HUES48 (cell line): ENCODE measurements around the gene CARS2.

Experiments
- H3K27ac ChIP-seq: one replicate; pipeline ENCODE4 v1.7.0; 2013; ENCODE audit warnings: low read depth, low read length, inconsistent platforms
- H3K27me3 ChIP-seq: 2 replicates; pipeline ENCODE4 v1.6.1; 2013; ENCODE audit warnings: mild to moderate bottlenecking, low read length; ENCODE audit not compliant: control insufficient read depth, insufficient read depth
- H3K36me3 ChIP-seq: 2 replicates; pipeline ENCODE4 v1.6.1; 2013; ENCODE audit warnings: low read length; ENCODE audit not compliant: control insufficient read depth, insufficient read depth
- H3K4me1 ChIP-seq: 2 replicates; pipeline ENCODE4 v1.6.1; 2013; ENCODE audit warnings: mild to moderate bottlenecking, low read length; ENCODE audit not compliant: control insufficient read depth, insufficient read depth
- H3K4me3 ChIP-seq: 2 replicates; pipeline ENCODE4 v1.5.1; 2013; ENCODE audit warnings: mild to moderate bottlenecking, low read depth, low read length
- H3K9ac ChIP-seq: 2 replicates; pipeline ENCODE4 v1.6.1; 2013; ENCODE audit warnings: mild to moderate bottlenecking, low read depth, low read length, moderate library complexity
- H3K9me3 ChIP-seq: 2 replicates; pipeline ENCODE4 v1.6.1; 2013; ENCODE audit warnings: low read length; ENCODE audit not compliant: control insufficient read depth, insufficient read depth

CARS2 gene

DNA sequence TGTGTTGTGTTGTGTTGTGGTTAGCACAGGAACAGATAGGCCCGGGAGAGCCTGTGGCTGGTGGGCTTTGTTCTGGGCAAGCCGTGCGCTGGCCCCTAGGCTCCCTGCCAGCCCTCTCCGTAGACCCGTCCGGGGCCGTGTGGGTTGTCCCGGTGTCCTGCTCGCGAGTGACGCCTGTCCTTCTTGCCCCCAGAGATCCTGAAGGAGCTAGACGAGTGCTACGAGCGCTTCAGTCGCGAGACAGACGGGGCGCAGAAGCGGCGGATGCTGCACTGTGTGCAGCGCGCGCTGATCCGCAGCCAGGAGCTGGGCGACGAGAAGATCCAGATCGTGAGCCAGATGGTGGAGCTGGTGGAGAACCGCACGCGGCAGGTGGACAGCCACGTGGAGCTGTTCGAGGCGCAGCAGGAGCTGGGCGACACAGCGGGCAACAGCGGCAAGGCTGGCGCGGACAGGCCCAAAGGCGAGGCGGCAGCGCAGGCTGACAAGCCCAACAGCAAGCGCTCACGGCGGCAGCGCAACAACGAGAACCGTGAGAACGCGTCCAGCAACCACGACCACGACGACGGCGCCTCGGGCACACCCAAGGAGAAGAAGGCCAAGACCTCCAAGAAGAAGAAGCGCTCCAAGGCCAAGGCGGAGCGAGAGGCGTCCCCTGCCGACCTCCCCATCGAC is 13.3 kb upstream of the CARS2 start:
- Histone ChIP-seq H3K4me3 (no peak overlapping the region), H3K4me1 (peaks cover 17% of the 10 kb centered on the region), H3K9ac (no peak overlapping the region), H3K9me3 (no peaks in the 10 kb centered on the region), H3K27ac (no peak overlapping the region), H3K36me3 (peaks cover 29% of the 10 kb centered on the region), H3K27me3 (no peaks in the 10 kb centered on the region)

DNA sequence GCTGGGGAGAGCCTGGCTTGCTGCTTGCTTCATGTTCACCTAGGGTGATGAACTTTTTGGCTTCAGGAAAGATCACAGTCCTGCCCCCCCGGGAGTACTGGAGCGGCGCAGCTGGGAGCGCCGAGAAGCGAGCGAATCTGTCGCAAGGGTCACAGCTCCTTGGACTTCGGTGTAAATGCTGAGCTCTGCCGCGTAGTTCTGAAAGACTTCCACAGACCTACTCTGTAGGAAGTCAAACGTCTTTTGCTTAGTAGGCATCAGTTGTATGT is 10.3 kb upstream of the CARS2 start:
- Histone ChIP-seq H3K4me3 (peak overlapping the region; percentile 93), H3K27ac (peak overlapping the region; percentile 89), H3K9ac (peak overlapping the region; percentile 71), H3K4me1 (peaks cover 21% of the 10 kb centered on the region), H3K27me3 (no peaks in the 10 kb centered on the region), H3K36me3 (peaks cover 22% of the 10 kb centered on the region), H3K9me3 (no peaks in the 10 kb centered on the region)

DNA sequence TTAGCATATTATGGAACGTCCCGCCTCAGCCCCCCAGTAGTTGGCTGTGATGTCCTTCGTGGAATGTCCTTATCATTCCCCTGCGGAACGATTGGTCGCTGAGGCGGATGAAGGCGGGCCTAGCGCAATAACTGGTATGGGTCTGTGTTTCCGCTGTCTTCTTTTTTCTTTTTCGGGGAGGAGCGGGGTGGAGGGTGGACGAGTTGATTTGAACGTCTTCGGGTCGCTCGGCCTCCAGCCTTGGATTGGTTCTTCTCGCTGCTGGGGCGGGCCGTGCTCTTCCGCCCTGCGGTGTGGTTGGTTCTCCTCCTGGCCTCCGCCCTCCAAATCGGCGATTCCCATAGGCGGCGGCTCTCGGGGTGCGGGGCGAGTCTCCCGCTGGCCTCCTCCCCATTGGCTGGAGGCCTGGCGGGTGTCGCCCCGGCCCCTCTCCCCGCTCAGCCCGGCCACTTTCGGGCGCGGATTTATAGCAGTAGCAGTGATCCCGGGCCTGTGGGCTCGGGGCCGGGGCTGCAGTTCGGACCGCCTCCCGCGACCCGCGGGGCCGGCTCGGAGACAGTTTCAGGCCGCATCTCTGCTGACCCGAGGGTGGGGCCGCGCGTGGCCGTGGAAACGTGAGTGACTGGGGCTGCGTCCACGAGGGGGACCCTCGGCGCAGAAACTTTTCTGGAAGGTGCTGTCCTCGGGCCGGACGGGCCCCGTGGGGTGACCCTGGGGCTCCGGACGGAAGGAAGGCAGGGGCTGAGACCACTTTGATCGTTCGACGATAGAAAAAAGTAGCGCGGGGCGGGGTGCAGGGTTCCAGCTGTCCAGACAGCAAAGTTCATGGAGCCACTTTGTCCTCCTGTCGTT is 9.7 kb upstream of the CARS2 start:
- Histone ChIP-seq H3K9me3 (no peaks in the 10 kb centered on the region), H3K9ac (peak overlapping the region; percentile 71), H3K27me3 (no peaks in the 10 kb centered on the region), H3K27ac (peak overlapping the region; percentile 89), H3K36me3 (peaks cover 17% of the 10 kb centered on the region), H3K4me3 (peak overlapping the region; percentile 96), H3K4me1 (peaks cover 21% of the 10 kb centered on the region)

- peak overlapping the region; percentile 89 for H3K27ac ChIP-seq
- no peaks in the 10 kb centered on the region for H3K9me3 ChIP-seq
- peaks cover 9% of the 10 kb centered on the region for H3K36me3 ChIP-seq
- H3K4me1 ChIP-seq: peaks cover 21% of the 10 kb centered on the region
- H3K9ac ChIP-seq: peak overlapping the region; percentile 69
- H3K27me3 ChIP-seq: no peaks in the 10 kb centered on the region
- H3K4me3 ChIP-seq: peak overlapping the region; percentile 96
These were observed 9.0 kb upstream of the CARS2 start for GRCh38 chr13:110714797-110715394.

DNA sequence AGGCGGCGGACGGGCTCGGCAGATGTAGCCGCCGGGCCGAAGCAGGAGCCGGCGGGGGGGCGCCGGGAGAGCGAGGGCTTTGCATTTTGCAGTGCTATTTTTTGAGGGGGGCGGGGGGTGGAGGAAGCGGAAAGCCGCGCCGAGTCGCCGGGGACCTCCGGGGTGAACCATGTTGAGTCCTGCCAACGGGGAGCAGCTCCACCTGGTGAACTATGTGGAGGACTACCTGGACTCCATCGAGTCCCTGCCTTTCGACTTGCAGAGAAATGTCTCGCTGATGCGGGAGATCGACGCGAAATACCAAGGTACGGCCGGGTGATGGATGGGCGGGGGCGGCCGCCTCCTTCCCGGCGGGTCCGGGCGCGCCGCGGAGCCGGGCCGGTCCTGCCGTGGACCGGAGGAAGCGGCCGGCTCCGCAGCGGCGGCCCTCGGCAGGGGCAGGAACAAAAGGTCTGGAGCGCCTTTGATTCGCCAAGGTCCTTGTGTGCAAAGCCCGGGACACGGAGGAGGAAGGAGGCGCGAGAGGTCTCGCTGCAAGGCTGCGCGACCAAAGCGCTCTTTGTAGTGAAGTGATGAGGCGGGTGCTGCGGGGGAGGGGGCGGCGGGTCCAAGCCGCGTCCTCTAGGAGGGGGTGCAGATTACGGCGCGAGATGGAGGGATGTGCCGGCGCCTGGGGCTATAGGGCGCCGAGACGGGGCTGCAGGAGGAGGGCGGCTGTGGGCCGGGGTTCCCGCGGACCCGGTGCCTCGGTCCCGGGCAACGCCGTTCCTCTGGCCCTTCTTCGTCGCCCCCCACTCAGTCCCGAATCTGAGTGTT is 8.3 kb upstream of the CARS2 start:
- no peaks in the 10 kb centered on the region for H3K27me3 ChIP-seq
- H3K27ac ChIP-seq: peak overlapping the region; percentile 89
- H3K9ac ChIP-seq: peak overlapping the region; percentile 69
- peaks cover 2% of the 10 kb centered on the region; the same call in 1 of the 2 replicates for H3K36me3 ChIP-seq
- peak overlapping the region; percentile 96 for H3K4me3 ChIP-seq
- peaks cover 21% of the 10 kb centered on the region for H3K4me1 ChIP-seq
- H3K9me3 ChIP-seq: no peaks in the 10 kb centered on the region

DNA sequence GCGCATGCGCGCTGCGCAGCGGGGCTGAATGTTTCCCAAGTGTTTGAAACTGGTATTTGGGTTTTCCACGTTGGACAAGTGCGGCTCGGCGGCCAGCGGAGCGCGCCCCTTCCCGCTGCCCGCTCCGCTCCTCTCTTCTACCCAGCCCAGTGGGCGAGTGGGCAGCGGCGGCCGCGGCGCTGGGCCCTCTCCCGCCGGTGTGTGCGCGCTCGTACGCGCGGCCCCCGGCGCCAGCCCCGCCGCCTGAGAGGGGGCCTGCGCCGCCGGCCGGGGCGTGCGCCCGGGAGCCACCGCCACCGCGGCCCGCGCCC is 7.7 kb upstream of the CARS2 start, which contains the start of gene ING1:
Gene ING1 (plus strand): TSS at position 59 of the 311 bp plus-strand sequence. CDS start 450 bp downstream, outside the sequence.
- H3K27ac ChIP-seq: peak within 1 kb of the TSS; percentile 100

DNA sequence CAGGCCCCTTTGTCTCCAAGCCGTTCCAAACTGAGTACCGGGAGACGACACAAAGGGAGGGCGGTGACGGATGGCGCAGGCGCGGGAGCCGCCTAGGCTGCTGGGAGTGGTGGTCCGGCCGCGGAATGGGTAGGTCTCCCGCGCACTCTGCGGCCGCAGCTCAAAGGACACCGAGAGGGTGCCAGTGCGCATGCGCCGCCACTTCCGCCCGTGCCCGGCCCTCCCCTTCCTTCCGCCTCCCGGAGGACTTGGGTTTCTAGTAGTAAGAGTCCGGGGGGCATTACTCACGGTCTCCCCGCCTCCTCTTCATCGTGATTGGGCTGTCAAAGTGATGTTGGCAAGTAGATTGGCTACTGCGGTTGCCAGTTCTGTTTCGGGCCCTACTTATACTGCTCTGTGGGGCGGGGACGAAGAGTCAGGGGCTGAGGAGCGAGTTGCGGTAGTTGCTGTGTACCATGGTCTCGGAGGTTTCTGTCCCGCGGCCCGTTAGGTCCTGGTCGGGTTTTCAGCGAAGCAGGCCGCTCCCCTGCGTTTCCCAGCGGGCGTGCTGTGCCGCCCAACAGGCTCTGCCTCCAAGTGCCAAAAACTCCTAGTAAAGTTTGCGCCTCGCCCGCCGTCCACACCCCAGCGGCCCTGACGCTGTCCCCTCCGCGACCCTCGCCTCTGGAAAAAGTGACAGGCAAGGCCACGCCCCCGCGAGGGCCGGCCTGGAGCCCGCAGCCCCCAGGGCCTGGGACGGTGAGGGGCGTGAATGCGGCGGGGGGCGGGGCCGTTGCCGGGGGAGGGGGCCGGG is 7.1 kb upstream of the CARS2 start:
- Histone ChIP-seq H3K27me3 (no peaks in the 10 kb centered on the region), H3K4me1 (peaks cover 18% of the 10 kb centered on the region), H3K9me3 (no peaks in the 10 kb centered on the region), H3K9ac (peak overlapping the region; percentile 97), H3K27ac (peak overlapping the region; percentile 100), H3K4me3 (peak overlapping the region; percentile 96), H3K36me3 (no peaks in the 10 kb centered on the region)

More for the DNA sequence above, 7.7 kb upstream of the CARS2 start, which contains the start of gene ING1:
- Histone ChIP-seq H3K36me3 (no peaks in the 10 kb centered on the region), H3K4me3 (peak within 1 kb of the TSS; percentile 96), H3K9ac (peak within 1 kb of the TSS; percentile 97), H3K27me3 (no peaks in the 10 kb centered on the region), H3K4me1 (peaks cover 21% of the 10 kb centered on the region), H3K9me3 (no peaks in the 10 kb centered on the region)

GRCh38 chr13:110712081-110712848 is 6.3 kb upstream of the CARS2 start:
- Histone ChIP-seq H3K4me1 (peaks cover 10% of the 10 kb centered on the region), H3K27ac (peak overlapping the region; percentile 100), H3K9me3 (no peaks in the 10 kb centered on the region), H3K9ac (peak overlapping the region; percentile 97), H3K27me3 (no peaks in the 10 kb centered on the region), H3K4me3 (peak overlapping the region; percentile 96), H3K36me3 (no peaks in the 10 kb centered on the region)

DNA sequence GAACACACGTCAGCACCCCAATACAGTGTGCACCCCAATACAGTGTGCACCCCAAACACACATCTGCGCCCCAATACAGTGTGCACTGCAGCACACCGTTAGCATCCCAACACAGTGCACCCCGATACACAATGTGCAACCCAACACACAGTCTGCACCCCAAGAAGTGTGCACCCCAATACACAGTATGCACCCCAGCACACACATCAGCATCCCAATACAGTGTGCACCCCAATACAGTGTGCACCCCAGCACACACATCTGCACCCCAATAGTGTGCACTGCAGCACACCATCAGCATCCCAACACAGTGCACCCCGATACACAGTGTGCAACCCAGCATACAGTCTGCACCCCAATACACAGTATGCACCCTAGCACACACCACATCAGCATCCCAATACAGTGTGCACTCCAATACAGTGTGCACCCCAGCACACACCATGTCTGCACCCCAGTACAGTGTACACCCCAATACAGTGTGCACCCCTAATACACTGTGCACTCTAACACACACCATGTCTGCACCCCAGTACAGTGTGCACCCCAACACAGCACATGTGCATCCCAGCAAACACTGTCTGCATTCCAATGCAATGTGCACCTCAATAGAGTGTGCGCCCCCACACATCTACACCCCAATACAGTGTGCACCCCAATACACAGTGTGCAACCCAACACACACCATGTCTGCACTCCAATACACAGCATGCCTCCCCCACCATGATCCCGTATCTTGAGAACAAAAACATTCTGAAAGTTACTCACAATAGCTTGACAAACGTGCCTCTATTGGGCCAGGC is 855 bp upstream of the CARS2 start:
- H3K4me3 ChIP-seq: peak overlapping the region; percentile 78
- no peaks in the 10 kb centered on the region for H3K27me3 ChIP-seq
- H3K9me3 ChIP-seq: no peaks in the 10 kb centered on the region
- peaks cover 13% of the 10 kb centered on the region for H3K4me1 ChIP-seq
- H3K9ac ChIP-seq: peak overlapping the region; percentile 48; the same call in 1 of the 2 replicates
- H3K36me3 ChIP-seq: peaks cover 4% of the 10 kb centered on the region
- H3K27ac ChIP-seq: peak overlapping the region; percentile 58
